Neuronal stem cell (in vitro differentiated cells): ENCODE data around the gene PPP1R13L.
A peak's percentile ranks its signal among the peaks of the same experiment; 100 is the strongest.

ENCODE experiments used
- DNase-seq: peaks from one replicate; pipeline ENCODE4 v3.0.0-alpha.2; 2013; ENCODE audit warnings: low spot score
- H2AFZ ChIP-seq: one replicate; pipeline ENCODE4 v1.6.1; 2013; ENCODE audit warnings: mild to moderate bottlenecking, low read length, inconsistent platforms
- H2AK5ac ChIP-seq: 2 replicates; pipeline ENCODE4 v1.6.1; 2013; ENCODE audit warnings: low read depth, mild to moderate bottlenecking, inconsistent platforms, low read length, moderate library complexity, mixed read lengths
- H2BK120ac ChIP-seq: 2 replicates; pipeline ENCODE4 v1.6.1; 2013; ENCODE audit warnings: low read depth, mild to moderate bottlenecking, inconsistent platforms, low read length, moderate library complexity, mixed read lengths
- H2BK12ac ChIP-seq: one replicate; pipeline ENCODE4 v1.6.1; 2013; ENCODE audit warnings: low read length, inconsistent platforms
- H2BK15ac ChIP-seq: 2 replicates; pipeline ENCODE4 v1.6.1; 2013; ENCODE audit warnings: mild to moderate bottlenecking, low read length, inconsistent platforms, mixed read lengths
- H2BK5ac ChIP-seq: one replicate; pipeline ENCODE4 v1.6.1; 2013; ENCODE audit warnings: inconsistent platforms, mild to moderate bottlenecking, low read length, moderate library complexity
- H3K14ac ChIP-seq: one replicate; pipeline ENCODE4 v1.6.1; 2013; ENCODE audit warnings: low read length, inconsistent platforms
- H3K18ac ChIP-seq: 2 replicates; pipeline ENCODE4 v1.6.1; 2013; ENCODE audit warnings: low read length, inconsistent platforms
- H3K23ac ChIP-seq: 2 replicates; pipeline ENCODE4 v1.6.1; 2013; ENCODE audit warnings: low read depth, mild to moderate bottlenecking, mixed read lengths, low read length, inconsistent platforms; ENCODE audit not compliant: poor library complexity
- H3K27ac ChIP-seq: replicated peaks from 3 replicates; pipeline ENCODE4 v1.5.1; 2013; ENCODE audit warnings: low read length, inconsistent platforms
- H3K27me3 ChIP-seq, 3 experiments: 2 replicates each; pipeline ENCODE4 v1.6.1; 2013; ENCODE audit warnings: low read length in 3 of 3, mild to moderate bottlenecking in 2 of 3, inconsistent platforms in 1 of 3, low read depth in 1 of 3, mixed read lengths in 1 of 3, moderate library complexity in 1 of 3; ENCODE audit not compliant: control insufficient read depth in 3 of 3, insufficient read depth in 3 of 3
- H3K36me3 ChIP-seq, 2 donors: replicated peaks in 1 of 2; 2 replicates each; pipeline ENCODE4 v1.6.1; 2013; ENCODE audit warnings: low read length in 2 of 2; ENCODE audit not compliant: control insufficient read depth in 2 of 2, insufficient read depth in 2 of 2
- H3K4ac ChIP-seq: 2 replicates; pipeline ENCODE4 v1.6.1; 2013; ENCODE audit warnings: inconsistent platforms, mild to moderate bottlenecking, low read length, moderate library complexity
- H3K4me1 ChIP-seq, 2 donors: 1 replicate in 1 of 2; 2 replicates in 1 of 2; pipeline ENCODE4 v1.6.1; 2013; ENCODE audit warnings: low read length in 2 of 2, low read depth in 1 of 2; ENCODE audit not compliant: control insufficient read depth in 2 of 2, insufficient read depth in 1 of 2
- H3K4me2 ChIP-seq: one replicate; pipeline ENCODE4 v1.6.1; 2013; ENCODE audit warnings: mild to moderate bottlenecking, low read length, inconsistent platforms; ENCODE audit not compliant: insufficient read depth, poor library complexity, severe bottlenecking
- H3K4me3 ChIP-seq, 2 donors: 2 replicates each; pipeline ENCODE4 v1.5.1; 2013; ENCODE audit warnings: low read length in 2 of 2, mild to moderate bottlenecking in 2 of 2, inconsistent platforms in 1 of 2, moderate library complexity in 1 of 2
- H3K79me1 ChIP-seq: one replicate; pipeline ENCODE4 v1.6.1; 2013; ENCODE audit warnings: low read depth, mild to moderate bottlenecking, inconsistent platforms, low read length, moderate library complexity
- H3K9ac ChIP-seq: one replicate; pipeline ENCODE4 v1.6.1; 2013; ENCODE audit warnings: mild to moderate bottlenecking, low read depth, low read length, inconsistent platforms; ENCODE audit not compliant: poor library complexity
- H3K9me3 ChIP-seq, 2 donors: replicated peaks in 1 of 2; 2 replicates each; pipeline versions ENCODE3 to v1.6.1; 2013; ENCODE audit warnings: low read length in 2 of 2, mild to moderate bottlenecking in 2 of 2, inconsistent platforms in 1 of 2, low read depth in 1 of 2, mixed read lengths in 1 of 2, moderate library complexity in 1 of 2; ENCODE audit not compliant: control insufficient read depth in 2 of 2, insufficient read depth in 1 of 2
- H4K8ac ChIP-seq: one replicate; pipeline ENCODE4 v1.6.1; 2013; ENCODE audit warnings: low read depth, mild to moderate bottlenecking, inconsistent platforms, low read length, moderate library complexity
- H4K91ac ChIP-seq: one replicate; pipeline ENCODE4 v1.6.1; 2013; ENCODE audit warnings: low read length, low read depth, mild to moderate bottlenecking, inconsistent platforms; ENCODE audit not compliant: poor library complexity
- WGBS, 2 donors: extraction: QIAGEN DNeasy Blood & Tissue Kit; methylation state at CpG; one replicate each; pipeline ENCODE4 v1.1.7; 2013; ENCODE audit warnings: missing lambda C conversion rate in 2 of 2, mixed read lengths in 1 of 2; ENCODE audit not compliant: insufficient read length in 2 of 2, insufficient replicate concordance in 1 of 2; ENCODE audit errors: extremely low coverage in 2 of 2; 5-methylcytosine and 5-hydroxymethylcytosine counted together

The PPP1R13L gene

DNA sequence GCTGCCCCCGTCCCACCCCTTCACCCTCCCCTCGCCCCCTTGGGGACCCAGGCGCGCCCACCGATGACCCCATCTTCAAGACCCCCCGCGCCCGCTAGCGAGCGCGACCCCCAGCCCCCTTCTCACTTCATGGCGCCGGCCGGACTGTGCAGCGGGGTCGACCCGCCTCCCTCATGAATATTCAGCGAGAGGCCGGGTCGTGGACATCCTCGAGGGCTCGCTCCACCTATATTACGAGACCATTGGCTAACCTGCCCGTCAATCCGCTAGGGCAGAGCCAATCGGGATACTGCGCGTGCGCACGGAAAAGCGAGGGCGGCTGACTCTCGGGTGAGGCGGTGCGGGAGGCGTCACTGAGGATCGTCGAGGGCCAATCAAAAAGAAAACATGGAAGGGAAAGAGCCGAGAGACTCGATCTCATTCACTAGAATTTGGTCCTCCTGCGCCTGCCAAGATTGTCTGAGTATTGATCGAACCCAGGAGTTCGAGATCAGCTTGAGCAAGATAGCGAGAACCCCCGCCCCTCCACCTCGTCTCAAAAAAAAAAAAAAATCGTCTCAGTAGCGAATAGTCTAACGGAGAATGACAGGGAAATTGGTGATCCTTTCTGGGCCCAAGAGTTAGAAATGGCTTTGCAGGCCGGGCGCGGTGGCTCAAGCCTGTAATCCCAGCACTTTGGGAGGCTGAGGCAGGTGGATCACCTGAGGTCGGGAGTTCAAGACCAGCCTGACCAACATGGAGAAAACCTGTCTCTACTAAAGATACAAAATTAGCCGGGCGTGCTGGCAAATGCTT is 34.3 kb downstream of the PPP1R13L start, which contains the start of gene ERCC2:
ERCC2 (minus strand) TSS at position 164 of the 795 bp plus-strand sequence; CDS start at position 131, 33 bp downstream.
- peak within 1 kb of the TSS; percentile 95 for H3K9ac ChIP-seq
- peak within 1 kb of the TSS; percentile 89 for H3K4me2 ChIP-seq
- peak within 1 kb of the TSS; percentile 82 for H3K14ac ChIP-seq
- H2BK5ac ChIP-seq = no peak within 1 kb of the TSS
- H3K23ac ChIP-seq = peak within 1 kb of the TSS; percentile 95
- no peaks in the 10 kb centered on the region for H3K27me3 ChIP-seq
- peaks cover 6 to 15% of the 10 kb centered on the region in 2 donors for H3K4me1 ChIP-seq
- H3K4me3 ChIP-seq = peak within 1 kb of the TSS; percentile 79 to 99
- no peak within 1 kb of the TSS for H4K8ac ChIP-seq
- H3K9me3 ChIP-seq = no peaks in the 10 kb centered on the region
- no peak within 1 kb of the TSS for H3K4ac ChIP-seq
- H2BK12ac ChIP-seq = peak within 1 kb of the TSS; percentile 73
- no peak within 1 kb of the TSS for H2BK120ac ChIP-seq
- DNase-seq = peak; percentile 99
- peak within 1 kb of the TSS; percentile 88 for H2AFZ ChIP-seq
- H2AK5ac ChIP-seq = peak within 1 kb of the TSS; percentile 92
- H4K91ac ChIP-seq = no peak within 1 kb of the TSS
- H3K79me1 ChIP-seq = peaks cover 5% of the 10 kb centered on the region
- H2BK15ac ChIP-seq = peak within 1 kb of the TSS; percentile 58
- peak within 1 kb of the TSS; percentile 96 for H3K18ac ChIP-seq
- peaks cover 11 to 24% of the 10 kb centered on the region in 2 donors for H3K36me3 ChIP-seq
- WGBS, 2 donors = no CpG with 5 or more reads among the region's 55 CpGs
- H3K27ac ChIP-seq = peak within 1 kb of the TSS; percentile 85

DNA sequence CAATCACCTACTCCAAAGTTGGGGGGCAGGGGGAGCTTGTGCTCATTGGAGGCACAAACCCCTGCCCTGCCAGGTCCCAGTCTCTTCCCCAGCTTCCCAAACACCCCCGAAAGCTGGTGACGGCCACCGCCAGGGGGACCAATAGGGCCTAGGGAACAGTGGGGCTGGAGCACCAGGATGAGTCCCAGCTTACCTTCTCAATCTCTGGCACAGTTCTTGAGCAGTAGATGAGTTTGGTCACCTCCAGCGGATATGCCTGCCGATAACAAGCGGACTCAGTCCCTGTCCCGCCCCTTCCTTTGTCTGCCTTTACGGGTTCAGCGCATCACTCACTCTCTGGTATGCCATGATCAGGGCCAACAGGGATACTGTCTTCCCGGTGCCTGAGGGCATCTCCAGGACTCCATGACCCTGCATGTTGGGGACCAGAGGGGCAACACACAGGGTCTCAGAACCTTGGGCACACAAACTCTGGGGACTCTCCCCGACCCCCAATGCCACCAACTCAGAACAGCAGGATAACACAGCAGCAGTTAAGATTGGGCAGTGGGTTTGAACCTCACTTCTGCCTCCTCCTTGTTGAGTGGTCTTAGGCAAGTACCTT is 36.0 kb downstream of the PPP1R13L start:
- H3K9me3 ChIP-seq = no peaks in the 10 kb centered on the region

DNA sequence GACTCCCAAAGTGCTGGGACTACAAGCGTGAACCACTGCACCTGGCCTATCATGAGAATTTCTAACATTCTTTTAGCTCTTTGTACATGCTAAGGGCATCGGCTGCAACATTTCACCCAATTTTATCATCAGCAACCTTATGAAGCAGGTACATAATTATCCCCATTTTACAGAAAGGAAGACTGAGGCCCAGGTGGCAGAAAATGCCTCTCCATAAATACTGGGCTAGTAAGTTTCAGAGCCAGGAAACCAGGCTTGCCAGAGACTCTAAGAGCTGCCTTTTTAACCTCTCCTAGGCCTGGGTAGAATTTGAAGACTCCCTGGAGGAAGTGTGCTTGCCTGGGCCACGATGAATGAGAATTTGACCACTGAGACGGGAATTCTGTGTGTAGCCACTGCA is 36.7 kb downstream of the PPP1R13L start:
- Histone ChIP-seq H3K18ac (no peak overlapping the region), H3K79me1 (peaks cover 9% of the 10 kb centered on the region), H4K8ac (no peak overlapping the region), H3K27me3 (no peaks in the 10 kb centered on the region), H3K4ac (no peak overlapping the region), H3K4me3 (no peak overlapping the region), H2BK5ac (no peak overlapping the region), H2BK120ac (no peak overlapping the region), H2AFZ (no peak overlapping the region), H2BK12ac (no peak overlapping the region), H3K4me1 (peaks cover 6 to 12% of the 10 kb centered on the region in 2 donors), H4K91ac (no peak overlapping the region), H3K9ac (no peak overlapping the region), H3K23ac (no peak overlapping the region), H2AK5ac (no peak overlapping the region), H2BK15ac (no peak overlapping the region), H3K4me2 (no peak overlapping the region), H3K14ac (no peak overlapping the region), H3K27ac (no peak overlapping the region), H3K9me3 (no peaks in the 10 kb centered on the region), H3K36me3 (peaks cover 19 to 48% of the 10 kb centered on the region in 2 donors)
- no peak for DNase-seq
- WGBS, 2 donors = no CpG with 5 or more reads among the region's 4 CpGs

More for the DNA sequence above, 36.0 kb downstream of the PPP1R13L start:
- Histone ChIP-seq H2BK15ac (no peak overlapping the region), H3K4me1 (peaks cover 6 to 12% of the 10 kb centered on the region in 2 donors), H2AFZ (no peak overlapping the region), H3K4ac (no peak overlapping the region), H3K23ac (peak overlapping the region; percentile 0), H3K4me3 (peak overlapping the region; percentile 11 to 53), H3K79me1 (peaks cover 9% of the 10 kb centered on the region), H3K14ac (no peak overlapping the region), H3K27ac (no peak overlapping the region), H3K27me3 (no peaks in the 10 kb centered on the region), H3K9ac (peak overlapping the region; percentile 17), H4K91ac (no peak overlapping the region), H2BK5ac (no peak overlapping the region), H4K8ac (no peak overlapping the region), H3K4me2 (no peak overlapping the region), H2BK12ac (no peak overlapping the region), H3K36me3 (peaks cover 15 to 42% of the 10 kb centered on the region in 2 donors), H2AK5ac (peak overlapping the region; percentile 13), H2BK120ac (no peak overlapping the region), H3K18ac (peak overlapping the region; percentile 16)
- WGBS, 2 donors = no CpG with 5 or more reads among the region's 11 CpGs
- no peak for DNase-seq

DNA sequence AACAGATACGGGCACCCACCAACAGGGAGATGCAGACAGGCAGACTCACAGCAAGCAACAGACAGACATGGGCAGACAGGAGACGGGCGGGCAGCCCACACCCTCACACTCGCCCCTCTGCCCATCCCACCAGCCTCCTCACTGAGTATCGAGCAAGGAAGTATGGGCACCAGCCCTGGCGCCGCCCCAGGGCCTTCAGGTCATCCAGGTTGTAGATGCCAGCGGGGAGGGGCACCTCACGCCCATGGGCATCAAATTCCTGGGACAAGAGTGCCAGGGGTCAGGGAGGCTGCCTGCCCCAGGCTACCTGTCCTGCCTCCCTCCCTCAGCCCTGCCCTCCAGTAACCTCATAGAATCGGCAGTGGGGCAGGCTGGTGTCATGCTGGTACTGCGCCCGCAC is 40.2 kb downstream of the PPP1R13L start:
- DNase-seq = no peak
- Histone ChIP-seq H3K4me2 (no peak overlapping the region), H3K4ac (no peak overlapping the region), H3K9me3 (peaks cover 0 to 2% of the 10 kb centered on the region in 2 donors), H2AK5ac (no peak overlapping the region), H2BK5ac (no peak overlapping the region), H3K14ac (no peak overlapping the region), H2AFZ (no peak overlapping the region), H2BK120ac (no peak overlapping the region), H3K27me3 (peaks cover 0 to 2% (median 0%) of the 10 kb centered on the region in 3 experiments), H3K23ac (no peak overlapping the region), H4K8ac (no peak overlapping the region), H3K79me1 (peaks cover 12% of the 10 kb centered on the region), H3K18ac (no peak overlapping the region), H3K4me3 (no peak overlapping the region), H3K9ac (peak overlapping the region; percentile 50), H3K27ac (no peak overlapping the region), H3K4me1 (peaks cover 0 to 6% of the 10 kb centered on the region in 2 donors), H2BK12ac (no peak overlapping the region), H4K91ac (no peak overlapping the region), H2BK15ac (no peak overlapping the region), H3K36me3 (peaks cover 38 to 72% of the 10 kb centered on the region in 2 donors)
- no CpG with 5 or more reads among the region's 12 CpGs for WGBS, 2 donors
